ENCODE measurements around the gene WWP2. TPM values are rescaled to one million over a fixed set of nuclear protein-coding genes. Genes with fewer than 3 reads are reported as not detected.

Gene WWP2
- total RNA-seq, 1 experiment from 2014 or later = 40.2 TPM

GRCh38 chr16:69871708-69872107, 109.6 kb downstream of the WWP2 start:
- no peak overlapping the region for H3K18ac ChIP-seq (ENCODE audit: insufficient read length, low read depth, low read length)
- H2BK12ac ChIP-seq (ENCODE audit: insufficient read length, low read depth, low read length) = no peak overlapping the region
- no peak for DNase-seq
- H4K91ac ChIP-seq (ENCODE audit: insufficient read length, low read depth, low read length) = no peak overlapping the region
- Mint-ChIP-seq H3K4me3 (no peak overlapping the region), H3K4me1 (no peaks in the 10 kb centered on the region), H3K27ac (no peak overlapping the region; a peak in 1 of 7 replicates), H3K9me3 (peaks cover 4 to 7% of the 10 kb centered on the region in 2 experiments; a peak in 2 of 5 replicates), H3K27me3 (ENCODE audit: low read depth) (no peaks in the 10 kb centered on the region), H3K36me3 (ENCODE audit: insufficient read depth in 1 of 3, low read depth in 3 of 3) (peaks cover 21 to 30% (median 27%) of the 10 kb centered on the region in 3 experiments)
- H4K5ac ChIP-seq (ENCODE audit: insufficient read length, low read depth, low read length) = no peak overlapping the region
- no peaks in the 10 kb centered on the region for H4K20me1 ChIP-seq (ENCODE audit: control insufficient read depth, insufficient read depth, insufficient read length)
- no peak overlapping the region for H3K9ac ChIP-seq (ENCODE audit: extremely low read depth, insufficient read length, low read length)
- H3K23me2 ChIP-seq (ENCODE audit: insufficient read length, low read depth, low read length, poor library complexity, severe bottlenecking) = no peaks in the 10 kb centered on the region
- H3K79me1 ChIP-seq (ENCODE audit: insufficient read depth, low read depth, low read length, poor library complexity, severe bottlenecking) = no peaks in the 10 kb centered on the region
- WGBS (ENCODE audit: extremely low coverage, insufficient read length, low lambda C conversion rate) = no CpG with 5 or more reads among the region's 15 CpGs
- no peak overlapping the region for H3K4me2 ChIP-seq (ENCODE audit: insufficient read depth, insufficient read length, low read length)
- no peak overlapping the region for H2AFZ ChIP-seq (ENCODE audit: low read length)
- no peak overlapping the region for H2BK20ac ChIP-seq (ENCODE audit: low read depth, low read length, poor library complexity, severe bottlenecking)
- no peak overlapping the region for H3T11ph ChIP-seq (ENCODE audit: low read length)
- no peak overlapping the region for H3K4ac ChIP-seq (ENCODE audit: low read depth, low read length)
- H3K4me1 ChIP-seq (ENCODE audit: insufficient read depth, low read length) = no peaks in the 10 kb centered on the region
- no peak overlapping the region for H2BK120ac ChIP-seq (ENCODE audit: low read depth, low read length, poor library complexity, severe bottlenecking)
- no peaks in the 10 kb centered on the region for H3K79me2 ChIP-seq (ENCODE audit: insufficient read depth, low read length)
- TF ChIP-seq, protein P1, sequence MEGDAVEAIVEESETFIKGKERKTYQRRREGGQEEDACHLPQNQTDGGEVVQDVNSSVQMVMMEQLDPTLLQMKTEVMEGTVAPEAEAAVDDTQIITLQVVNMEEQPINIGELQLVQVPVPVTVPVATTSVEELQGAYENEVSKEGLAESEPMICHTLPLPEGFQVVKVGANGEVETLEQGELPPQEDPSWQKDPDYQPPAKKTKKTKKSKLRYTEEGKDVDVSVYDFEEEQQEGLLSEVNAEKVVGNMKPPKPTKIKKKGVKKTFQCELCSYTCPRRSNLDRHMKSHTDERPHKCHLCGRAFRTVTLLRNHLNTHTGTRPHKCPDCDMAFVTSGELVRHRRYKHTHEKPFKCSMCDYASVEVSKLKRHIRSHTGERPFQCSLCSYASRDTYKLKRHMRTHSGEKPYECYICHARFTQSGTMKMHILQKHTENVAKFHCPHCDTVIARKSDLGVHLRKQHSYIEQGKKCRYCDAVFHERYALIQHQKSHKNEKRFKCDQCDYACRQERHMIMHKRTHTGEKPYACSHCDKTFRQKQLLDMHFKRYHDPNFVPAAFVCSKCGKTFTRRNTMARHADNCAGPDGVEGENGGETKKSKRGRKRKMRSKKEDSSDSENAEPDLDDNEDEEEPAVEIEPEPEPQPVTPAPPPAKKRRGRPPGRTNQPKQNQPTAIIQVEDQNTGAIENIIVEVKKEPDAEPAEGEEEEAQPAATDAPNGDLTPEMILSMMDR (conservative IDR thresholded peaks at IDR 0.05) = no peak
- H2BK15ac ChIP-seq (ENCODE audit: low read depth, low read length) = no peak overlapping the region; the same call in 1 of the 2 replicates
- no peak overlapping the region for H3K56ac ChIP-seq (ENCODE audit: insufficient read length, low read depth, low read length)
- no peak overlapping the region for H2BK5ac ChIP-seq (ENCODE audit: insufficient read length, low read length)
- H2AK5ac ChIP-seq (ENCODE audit: insufficient read length, low read length) = no peak overlapping the region
- no peak overlapping the region for H3K23ac ChIP-seq (ENCODE audit: insufficient read length, low read depth, low read length)
- H3K14ac ChIP-seq (ENCODE audit: insufficient read depth, low read length) = no peak overlapping the region
- no peaks in the 10 kb centered on the region for H3K27me3 ChIP-seq (ENCODE audit: insufficient read depth, low read length)
- no peak overlapping the region for H3K27ac ChIP-seq (ENCODE audit: insufficient read length, low read depth, low read length)
- no peak overlapping the region for H4K8ac ChIP-seq (replicated peaks; ENCODE audit: insufficient read length, low read depth, low read length)
- no peaks in the 10 kb centered on the region for H3K9me3 ChIP-seq (ENCODE audit: control insufficient read depth, low read depth, low read length)

All from H9 (cell line).